Fibroblast of mammary gland (primary cell): ENCODE data around the gene CDK14.

Experiments
- DNase-seq: peaks from one replicate; pipeline ENCODE4 v3.0.0-alpha.2; 2010; ENCODE audit warnings: low read depth
- H3K4me3 ChIP-seq: 2 replicates; pipeline ENCODE4 v1.5.1; 2011; ENCODE audit warnings: low read depth, mild to moderate bottlenecking, low read length, moderate library complexity; ENCODE audit not compliant: control insufficient read depth
- TF ChIP-seq, protein P1 (sequence below): conservative IDR thresholded peaks from 2 replicates; pipeline ENCODE4 v1.5.1; 2011; ENCODE audit warnings: low read depth, low read length, inconsistent platforms; ENCODE audit not compliant: control insufficient read depth, insufficient read depth

Gene CDK14

DNA sequence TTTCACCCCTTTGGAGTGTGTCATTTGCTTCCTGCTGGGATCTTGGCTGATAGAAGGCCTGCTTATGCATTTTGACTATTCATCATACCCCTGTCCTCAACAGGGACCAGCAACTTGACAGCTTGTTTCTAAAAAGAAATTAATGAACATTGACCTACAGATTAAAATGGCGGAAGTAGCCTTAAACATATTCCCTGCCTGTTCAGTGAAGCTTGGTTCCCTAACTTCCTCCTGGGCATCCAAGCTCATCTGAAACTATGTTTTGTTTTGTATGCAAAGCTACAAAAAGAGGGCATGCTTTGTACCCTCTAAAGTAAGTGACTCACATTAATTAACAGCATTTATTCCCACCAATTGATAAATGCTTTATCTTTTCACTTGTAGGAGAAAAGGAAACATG is 26.8 kb upstream of the CDK14 start:
- TF ChIP-seq, protein P1, sequence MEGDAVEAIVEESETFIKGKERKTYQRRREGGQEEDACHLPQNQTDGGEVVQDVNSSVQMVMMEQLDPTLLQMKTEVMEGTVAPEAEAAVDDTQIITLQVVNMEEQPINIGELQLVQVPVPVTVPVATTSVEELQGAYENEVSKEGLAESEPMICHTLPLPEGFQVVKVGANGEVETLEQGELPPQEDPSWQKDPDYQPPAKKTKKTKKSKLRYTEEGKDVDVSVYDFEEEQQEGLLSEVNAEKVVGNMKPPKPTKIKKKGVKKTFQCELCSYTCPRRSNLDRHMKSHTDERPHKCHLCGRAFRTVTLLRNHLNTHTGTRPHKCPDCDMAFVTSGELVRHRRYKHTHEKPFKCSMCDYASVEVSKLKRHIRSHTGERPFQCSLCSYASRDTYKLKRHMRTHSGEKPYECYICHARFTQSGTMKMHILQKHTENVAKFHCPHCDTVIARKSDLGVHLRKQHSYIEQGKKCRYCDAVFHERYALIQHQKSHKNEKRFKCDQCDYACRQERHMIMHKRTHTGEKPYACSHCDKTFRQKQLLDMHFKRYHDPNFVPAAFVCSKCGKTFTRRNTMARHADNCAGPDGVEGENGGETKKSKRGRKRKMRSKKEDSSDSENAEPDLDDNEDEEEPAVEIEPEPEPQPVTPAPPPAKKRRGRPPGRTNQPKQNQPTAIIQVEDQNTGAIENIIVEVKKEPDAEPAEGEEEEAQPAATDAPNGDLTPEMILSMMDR = no peak
- H3K4me3 ChIP-seq = no peak overlapping the region

DNA sequence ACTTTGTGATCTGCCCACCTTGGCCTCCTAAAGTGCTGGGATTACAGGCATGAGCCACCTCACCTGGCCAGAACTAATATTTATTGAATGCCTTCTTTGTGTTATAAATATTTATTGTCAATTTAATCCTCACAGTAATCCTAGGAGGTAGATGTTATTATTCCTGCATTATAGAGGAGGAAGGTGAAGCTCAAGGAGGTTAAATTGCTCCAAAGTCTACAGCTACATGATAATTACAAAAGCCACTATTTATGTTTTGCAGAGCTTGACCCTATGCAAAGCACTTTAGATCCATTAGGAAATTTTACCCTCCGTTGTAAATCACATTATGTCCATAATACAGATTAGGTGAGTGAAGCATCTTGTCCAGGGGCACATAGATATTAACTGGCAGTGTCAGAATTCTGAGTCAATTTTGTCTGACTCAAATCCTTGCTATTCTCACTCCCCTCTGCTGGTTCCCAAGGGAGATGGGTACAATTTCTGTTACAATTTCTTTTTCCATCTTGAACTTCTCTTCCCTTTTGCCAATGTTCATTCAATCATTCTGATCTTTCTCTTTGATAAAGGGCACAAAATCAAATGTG is 25.7 kb upstream of the CDK14 start:
- peak; percentile 69 for DNase-seq
- TF ChIP-seq, protein P1 = no peak
- H3K4me3 ChIP-seq = no peak overlapping the region

More for the DNA sequence above, 26.8 kb upstream of the CDK14 start:
- no peak for DNase-seq

DNA sequence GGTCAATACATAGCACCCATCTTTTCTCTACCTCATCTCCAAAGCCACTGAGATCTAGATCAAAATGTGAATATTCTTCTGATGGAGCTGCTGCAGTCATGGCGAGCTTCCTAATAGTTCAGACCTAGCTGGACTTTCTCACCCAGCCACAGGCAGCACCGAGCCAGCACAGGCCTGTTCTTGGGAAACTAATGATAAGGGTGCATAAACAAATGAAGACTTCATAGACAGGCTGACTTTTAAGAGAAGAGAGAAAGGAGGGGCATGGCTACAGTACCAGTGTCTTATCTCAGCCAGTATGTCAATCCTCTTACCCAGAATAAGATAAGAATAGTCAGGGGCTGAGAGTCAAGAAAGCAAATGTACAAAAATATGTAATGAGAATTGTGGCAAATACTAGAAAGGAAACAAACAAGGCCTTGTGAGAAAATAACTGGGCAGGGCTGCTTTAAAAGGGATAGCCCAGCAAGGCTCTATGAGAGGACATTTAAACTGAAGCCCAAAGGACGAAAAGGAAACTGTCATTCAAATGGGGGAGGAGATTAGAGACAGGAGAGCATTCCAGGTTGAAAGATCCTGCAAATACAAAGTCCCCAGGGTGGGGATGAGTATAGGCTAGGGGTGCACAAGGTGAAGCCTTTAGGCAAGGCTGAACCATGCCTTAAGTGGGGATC is 21.8 kb upstream of the CDK14 start:
- H3K4me3 ChIP-seq = no peak overlapping the region
- no peak for DNase-seq

DNA sequence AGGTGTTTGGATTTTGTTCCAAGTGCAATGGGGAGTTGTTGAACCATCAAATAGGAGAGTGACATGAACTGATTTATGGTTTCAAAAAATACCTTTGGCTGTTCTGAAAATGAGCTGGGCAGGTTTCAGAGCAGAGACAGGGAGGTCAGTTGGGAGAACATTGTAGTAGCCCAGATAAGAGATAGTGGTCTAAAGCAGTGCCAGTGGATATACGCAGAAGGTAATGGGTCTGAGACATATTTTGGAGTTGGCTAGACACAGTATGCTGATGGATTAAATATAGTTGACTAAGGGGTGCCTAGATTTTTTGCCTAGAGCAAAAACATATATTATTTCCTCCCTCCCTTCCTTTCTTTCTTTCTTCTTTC is 21.3 kb upstream of the CDK14 start:
- no peak for DNase-seq
- TF ChIP-seq, protein P1 = no peak
- no peak overlapping the region for H3K4me3 ChIP-seq

More for the DNA sequence above, 21.8 kb upstream of the CDK14 start:
- TF ChIP-seq, protein P1 = no peak

DNA sequence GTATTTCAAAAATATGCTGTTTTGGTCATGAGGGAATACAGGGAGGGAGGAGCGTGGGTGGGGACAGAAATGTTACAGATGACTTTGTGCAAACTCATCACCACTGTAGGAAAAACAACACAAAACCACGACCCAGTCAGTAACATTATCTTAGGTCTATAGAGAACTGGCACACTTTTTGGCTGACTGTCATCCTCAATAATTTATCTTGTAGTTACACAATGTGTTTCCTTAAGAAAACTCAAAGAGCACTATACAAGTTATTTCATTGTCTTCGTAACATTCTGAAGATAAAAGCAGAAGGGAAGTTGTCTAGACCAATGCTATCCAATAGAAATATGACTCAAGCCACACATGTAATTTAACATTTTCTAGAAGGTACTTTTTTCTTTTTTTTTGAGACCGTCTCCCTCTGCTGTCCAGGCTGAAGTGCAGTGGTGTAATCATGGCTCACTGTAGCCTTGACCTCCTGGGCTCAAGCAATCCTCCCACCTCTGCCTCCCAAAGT is 16.9 kb upstream of the CDK14 start:
- TF ChIP-seq, protein P1 = peak; percentile 32
- no peak overlapping the region for H3K4me3 ChIP-seq
- peak; percentile 95 for DNase-seq

DNA sequence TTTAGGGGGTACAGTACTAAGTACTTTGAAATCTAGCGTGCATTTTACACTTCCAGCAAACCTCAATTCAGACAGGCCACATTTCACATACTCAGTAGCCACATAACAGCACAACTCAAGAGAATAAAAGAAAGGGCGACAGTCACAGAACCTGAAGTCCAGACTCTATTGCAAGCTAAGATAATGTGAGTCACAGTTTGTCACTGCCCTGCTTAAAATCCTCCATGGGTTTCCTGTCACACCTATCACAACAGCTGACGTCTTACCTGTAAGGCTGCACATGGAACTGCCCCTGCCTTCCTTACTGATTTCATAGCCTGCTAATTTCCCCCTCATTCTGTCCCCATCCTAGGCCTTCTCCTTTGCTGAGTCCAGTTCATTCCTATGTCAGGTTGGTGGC is 16.1 kb upstream of the CDK14 start:
- TF ChIP-seq, protein P1 = no peak
- no peak for DNase-seq
- H3K4me3 ChIP-seq = no peak overlapping the region
